GM19328 (cell line): ENCODE results near the gene MLLT11.

Experiments
- ATAC-seq: cut with Tn5 transposase; IDR thresholded peaks from one replicate; pipeline ENCODE4 v1.9.1; 2021; ENCODE audit warnings: mild to moderate bottlenecking, moderate library complexity; ENCODE audit not compliant: unreplicated experiment

MLLT11 gene

GRCh38 chr1:151060007-151060656 is at the start of gene MLLT11:
MLLT11 (plus strand) TSS chr1:151060397; CDS start chr1:151067225, 6,828 bp downstream.
- ATAC-seq: no peak

- no peak for ATAC-seq
These were observed 48.9 kb upstream of the MLLT11 start for GRCh38 chr1:151011154-151011850.

- ATAC-seq: no peak
These were observed 47.3 kb upstream of the MLLT11 start for GRCh38 chr1:151012684-151013471.

- no peak for ATAC-seq
These were observed 46.7 kb upstream of the MLLT11 start for GRCh38 chr1:151013518-151013917.

GRCh38 chr1:151024540-151025146 is 35.6 kb upstream of the MLLT11 start:
- no peak for ATAC-seq

- no peak for ATAC-seq
These were observed 33.7 kb upstream of the MLLT11 start for GRCh38 chr1:151026460-151026859.

- no peak for ATAC-seq
These were observed 28.0 kb upstream of the MLLT11 start for GRCh38 chr1:151032164-151032563.

GRCh38 chr1:151035167-151035566 is 25.0 kb upstream of the MLLT11 start:
- ATAC-seq: no peak

GRCh38 chr1:151036356-151036755 is 23.8 kb upstream of the MLLT11 start, which contains the start of gene BNIPL:
BNIPL (plus strand) TSS chr1:151036586; CDS start chr1:151036726, 140 bp downstream.
- ATAC-seq: no peak

GRCh38 chr1:151037032-151037431 is 23.2 kb upstream of the MLLT11 start:
- ATAC-seq: no peak

GRCh38 chr1:151039521-151039920 is 20.7 kb upstream of the MLLT11 start:
- no peak for ATAC-seq

- ATAC-seq: no peak
These were observed 17.0 kb upstream of the MLLT11 start for GRCh38 chr1:151043163-151043562.

- ATAC-seq: no peak
These were observed 12.6 kb upstream of the MLLT11 start, which contains the start of gene C1orf56 for GRCh38 chr1:151047591-151047924. C1orf56 (plus strand) TSS chr1:151047751; CDS start chr1:151047848, 97 bp downstream.

- ATAC-seq: peak; percentile 53
These were observed 12.1 kb upstream of the MLLT11 start for GRCh38 chr1:151047925-151048644.

GRCh38 chr1:151048645-151049032 is 11.6 kb upstream of the MLLT11 start:
- ATAC-seq: no peak

GRCh38 chr1:151049458-151049857 is 10.7 kb upstream of the MLLT11 start:
- ATAC-seq: no peak

GRCh38 chr1:151050051-151050688 is 10.0 kb upstream of the MLLT11 start:
- ATAC-seq: no peak

- no peak for ATAC-seq
These were observed 8.7 kb upstream of the MLLT11 start for GRCh38 chr1:151051356-151052009.

- no peak for ATAC-seq
These were observed 5.1 kb upstream of the MLLT11 start for GRCh38 chr1:151054971-151055547.
